IPS-NIHi7 (cell line): ENCODE data around the gene RPL13.
"Not testable (repeated sequence)": the region's sequence is repeated elsewhere in the genome, so short reads cannot be mapped to it uniquely, and the experiment has no call there.

Experiments used
- DNase-seq: peaks from one replicate; pipeline ENCODE4 v3.0.0; 2012; ENCODE audit warnings: mixed read lengths; ENCODE audit errors: extremely low spot score

The RPL13 gene

DNA sequence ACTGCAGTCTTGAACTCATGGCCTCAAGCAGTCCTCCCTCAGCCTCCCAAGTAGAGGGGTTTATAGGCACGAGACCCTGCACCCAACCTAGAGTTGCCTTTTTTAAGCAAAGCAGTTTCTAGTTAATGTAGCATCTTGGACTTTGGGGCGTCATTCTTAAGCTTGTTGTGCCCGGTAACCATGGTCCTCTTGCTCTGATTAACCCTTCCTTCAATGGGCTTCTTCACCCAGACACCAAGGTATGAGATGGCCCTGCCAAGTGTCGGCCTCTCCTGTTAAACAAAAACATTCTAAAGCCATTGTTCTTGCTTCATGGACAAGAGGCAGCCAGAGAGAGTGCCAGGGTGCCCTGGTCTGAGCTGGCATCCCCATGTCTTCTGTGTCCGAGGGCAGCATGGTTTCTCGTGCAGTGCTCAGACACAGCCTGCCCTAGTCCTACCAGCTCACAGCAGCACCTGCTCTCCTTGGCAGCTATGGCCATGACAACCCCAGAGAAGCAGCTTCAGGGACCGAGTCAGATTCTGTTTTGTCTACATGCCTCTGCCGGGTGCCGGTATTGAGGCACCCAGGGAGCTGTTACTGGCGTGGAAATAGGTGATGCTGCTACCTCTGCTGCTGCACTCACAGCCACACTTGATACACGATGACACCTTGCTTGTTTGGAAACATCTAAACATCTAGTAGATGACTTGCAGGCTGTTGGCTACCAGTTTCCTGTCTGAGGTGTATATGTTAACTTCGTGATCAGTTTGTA, 3.3 kb downstream of the RPL13 start:
- DNase-seq = no peak

DNA sequence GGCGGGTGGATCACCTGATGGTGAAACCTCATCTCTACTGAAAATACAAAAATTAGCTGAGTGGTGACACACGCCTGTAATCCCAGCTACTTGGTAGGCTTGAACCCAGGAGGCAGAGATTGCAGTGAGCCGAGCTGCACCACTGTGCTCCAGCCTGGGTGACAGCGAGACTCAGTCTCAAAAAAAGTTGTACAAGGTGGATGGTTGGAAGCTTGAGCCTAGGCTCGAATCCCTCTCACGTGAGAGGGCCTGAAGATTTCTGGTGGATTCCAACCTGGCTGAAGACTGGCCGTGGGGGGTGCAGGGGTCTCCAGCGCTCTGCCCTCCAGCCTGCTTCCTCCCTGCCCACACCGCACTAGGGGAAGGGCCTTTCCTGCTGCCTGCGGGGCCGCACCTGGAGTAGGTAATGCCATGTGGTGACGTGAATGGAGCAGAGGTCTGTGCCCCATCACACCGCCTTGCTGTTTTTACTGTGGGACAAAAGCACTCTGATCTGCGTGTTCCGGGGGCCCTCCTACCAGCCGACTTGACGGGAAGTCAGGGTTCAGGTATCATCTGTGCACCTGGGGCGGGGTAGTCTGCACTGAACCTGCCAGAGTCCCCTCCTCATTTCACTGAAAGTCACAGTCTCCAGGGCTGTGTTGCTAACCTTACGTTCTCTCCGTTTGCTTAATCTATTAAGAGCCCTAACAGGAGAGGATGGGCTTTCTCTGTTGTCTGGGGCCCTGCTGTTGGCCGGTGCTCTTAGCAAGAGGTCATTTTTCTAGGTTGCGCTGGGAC, 4.2 kb downstream of the RPL13 start:
- no peak for DNase-seq

DNA sequence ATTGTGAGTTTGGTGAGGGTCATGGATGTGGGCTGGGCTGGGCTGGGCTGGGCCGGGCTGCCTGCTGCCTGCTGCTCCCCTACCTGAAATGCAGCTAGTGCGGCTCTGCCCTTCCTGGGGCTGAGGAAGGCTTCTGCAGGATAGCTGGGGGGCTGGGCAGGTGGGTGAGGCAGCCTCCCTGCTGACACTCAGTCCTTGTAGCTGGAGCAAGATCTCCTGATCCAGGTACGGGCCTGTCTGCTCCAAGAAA, 4.7 kb downstream of the RPL13 start:
- DNase-seq = peak; percentile 62

DNA sequence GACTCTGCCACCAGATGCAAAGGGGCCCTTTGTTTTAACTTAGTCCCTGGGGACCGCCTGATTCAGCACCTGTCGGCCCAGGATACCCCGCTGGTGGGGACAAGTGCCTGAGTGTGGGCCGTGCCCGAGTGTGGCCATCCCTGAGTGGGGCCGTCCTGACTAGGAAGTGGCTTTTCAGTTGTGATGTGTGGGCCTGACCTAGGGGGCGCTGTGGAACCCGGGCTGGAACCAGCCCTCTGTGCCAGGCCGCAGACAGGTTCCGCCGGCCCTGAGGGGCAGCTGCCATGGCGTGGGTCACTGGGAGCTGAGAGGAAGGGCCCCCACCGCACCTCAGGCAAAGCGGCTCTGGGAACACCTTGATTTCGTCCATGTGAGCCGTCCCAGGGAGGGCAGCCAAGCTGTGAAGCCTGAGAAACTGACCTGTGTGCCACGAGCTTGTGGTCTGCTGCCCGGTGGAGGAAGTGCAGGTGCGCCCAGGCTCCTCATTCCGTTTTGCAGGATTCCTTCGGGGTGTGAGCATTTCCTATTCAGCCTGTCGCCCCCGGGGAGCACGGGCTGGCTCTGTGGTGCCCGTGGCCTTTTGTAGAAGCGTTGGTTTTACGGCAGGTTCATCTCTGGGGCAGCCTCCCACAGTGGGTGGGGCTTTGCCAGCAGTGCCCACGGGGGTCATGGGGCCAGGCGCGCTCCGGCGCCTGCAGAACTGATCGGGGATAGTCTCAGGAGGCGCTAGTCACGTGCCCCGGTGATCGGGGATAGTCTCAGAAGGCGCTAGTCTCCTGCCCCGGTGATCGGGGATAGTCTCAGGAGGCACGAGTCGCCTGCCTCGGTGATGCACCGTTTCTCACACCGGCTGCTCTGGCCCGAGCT, 5.3 kb downstream of the RPL13 start:
- DNase-seq = peak; percentile 68

DNA sequence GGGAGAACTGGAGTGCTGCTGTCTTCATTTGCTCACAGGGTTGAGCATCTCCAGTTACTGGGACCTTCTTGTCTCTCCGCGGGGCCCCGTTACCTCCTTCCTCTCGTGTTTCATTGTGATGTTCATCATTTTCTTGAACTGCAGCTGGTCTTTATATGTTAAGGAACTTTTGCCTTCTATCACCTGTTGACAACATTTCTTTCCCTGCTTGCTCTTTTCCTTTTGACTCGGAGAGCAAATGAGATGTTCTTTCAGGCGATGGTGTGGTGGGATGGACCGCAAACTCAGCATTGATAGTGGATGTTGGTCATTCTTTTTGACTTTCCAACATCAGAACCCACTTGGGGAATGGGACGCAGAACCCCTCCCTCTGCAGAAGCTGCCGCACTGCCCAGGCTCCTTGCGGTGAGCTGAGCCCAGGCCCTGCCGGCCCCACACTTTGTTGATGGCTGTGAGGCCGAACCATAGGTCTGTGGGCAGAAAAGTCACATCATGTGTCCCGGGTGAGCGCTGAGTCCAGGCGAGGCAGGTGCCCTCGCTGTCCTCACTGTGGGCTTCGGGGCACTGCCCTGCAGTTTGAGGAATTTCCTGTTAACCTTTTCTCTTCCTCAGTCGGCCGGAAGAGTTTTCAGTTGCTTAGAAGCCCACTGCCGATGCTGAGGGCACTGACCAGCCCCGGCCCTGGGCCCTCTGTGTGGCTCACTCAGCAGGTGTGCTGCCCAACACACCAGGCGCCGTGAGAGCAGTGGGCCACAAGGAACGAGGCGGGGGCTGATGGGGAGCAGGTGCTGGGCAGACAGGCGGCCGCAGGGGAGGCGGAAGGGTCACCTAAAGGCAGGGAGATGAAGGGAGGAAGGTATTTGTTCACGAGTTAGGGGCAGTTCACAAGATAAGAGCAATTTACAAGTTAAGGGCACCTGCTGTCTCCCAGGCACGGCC, 7.4 kb downstream of the RPL13 start:
- DNase-seq = no peak

DNA sequence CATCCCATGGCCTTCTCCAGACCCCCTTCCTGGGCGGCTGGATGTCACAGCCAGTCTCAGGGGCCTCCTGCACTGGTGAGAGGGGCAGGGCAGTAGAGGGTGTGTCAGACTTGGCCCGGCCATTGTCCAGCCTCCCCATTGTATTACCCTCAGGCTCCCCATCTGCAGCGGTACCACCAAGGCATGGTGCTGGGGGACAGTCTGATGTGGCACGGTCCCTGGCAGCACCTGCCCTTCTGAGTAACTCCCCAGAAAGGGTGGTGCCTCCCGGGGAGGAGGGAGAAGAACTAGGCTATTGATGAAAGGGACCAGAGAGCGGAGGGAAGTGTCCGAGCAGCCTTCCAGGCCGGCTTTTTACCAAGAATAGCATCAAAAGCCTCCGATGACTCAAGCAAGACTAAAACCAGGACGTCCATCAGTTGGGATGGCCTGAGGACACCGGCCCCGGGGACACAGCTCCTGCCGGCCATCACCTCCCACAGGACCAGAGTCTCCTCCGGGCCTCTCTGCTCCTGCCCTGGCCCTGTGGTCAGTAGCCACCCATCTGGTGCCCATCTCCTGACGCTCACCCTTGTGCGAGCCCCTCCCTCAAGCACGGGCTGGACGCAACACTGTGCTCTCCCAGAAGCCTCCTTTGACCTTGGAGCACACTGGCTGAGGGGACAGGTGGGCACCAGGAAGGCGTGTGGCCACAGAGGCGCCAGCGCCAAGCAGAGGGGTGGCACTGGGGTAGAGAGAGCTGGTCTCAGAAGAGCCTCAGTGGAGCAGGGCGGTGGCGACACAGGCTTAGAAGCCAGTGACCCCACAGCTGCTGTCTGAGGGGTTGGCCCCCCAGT, 9.2 kb downstream of the RPL13 start:
- no peak for DNase-seq

GRCh38 chr16:89570342-89570923, 10.0 kb downstream of the RPL13 start:
- DNase-seq = no peak

DNA sequence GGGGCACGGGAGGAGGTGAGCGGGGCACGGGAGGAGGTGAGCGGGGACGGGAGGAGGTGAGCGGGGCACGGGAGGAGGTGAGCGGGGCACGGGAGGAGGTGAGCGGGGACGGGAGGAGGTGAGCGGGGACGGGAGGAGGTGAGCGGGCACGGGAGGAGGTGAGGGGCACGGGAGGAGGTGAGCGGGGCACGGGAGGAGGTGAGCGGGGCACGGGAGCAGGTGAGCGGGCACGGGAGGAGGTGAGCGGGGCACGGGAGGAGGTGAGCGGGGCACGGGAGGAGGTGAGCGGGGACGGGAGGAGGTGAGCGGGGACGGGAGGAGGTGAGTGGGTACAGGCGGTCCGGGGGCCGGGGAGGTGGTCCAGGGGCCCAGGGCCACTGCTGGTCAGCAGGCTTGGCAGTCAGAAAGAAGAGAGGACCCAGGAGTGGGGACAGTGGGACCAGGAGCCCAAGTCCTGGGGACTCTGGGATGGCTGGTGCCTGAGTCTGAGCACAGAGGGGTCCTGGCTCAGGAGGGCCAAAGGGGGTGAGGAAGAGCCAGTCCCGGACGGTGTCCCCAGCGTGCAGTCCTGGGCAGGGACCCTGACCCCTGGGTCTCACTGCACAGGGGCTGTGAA, 10.6 kb downstream of the RPL13 start:
- not testable (repeated sequence) for DNase-seq

- no peak for DNase-seq
Observed at GRCh38 chr16:89571636-89572035, 11.2 kb downstream of the RPL13 start.

- no peak for DNase-seq
Observed at GRCh38 chr16:89572073-89572484, 11.6 kb downstream of the RPL13 start.

GRCh38 chr16:89572485-89573205, 12.2 kb downstream of the RPL13 start:
- DNase-seq = no peak

- no peak for DNase-seq
Observed at GRCh38 chr16:89573826-89574680, 13.6 kb downstream of the RPL13 start.

DNA sequence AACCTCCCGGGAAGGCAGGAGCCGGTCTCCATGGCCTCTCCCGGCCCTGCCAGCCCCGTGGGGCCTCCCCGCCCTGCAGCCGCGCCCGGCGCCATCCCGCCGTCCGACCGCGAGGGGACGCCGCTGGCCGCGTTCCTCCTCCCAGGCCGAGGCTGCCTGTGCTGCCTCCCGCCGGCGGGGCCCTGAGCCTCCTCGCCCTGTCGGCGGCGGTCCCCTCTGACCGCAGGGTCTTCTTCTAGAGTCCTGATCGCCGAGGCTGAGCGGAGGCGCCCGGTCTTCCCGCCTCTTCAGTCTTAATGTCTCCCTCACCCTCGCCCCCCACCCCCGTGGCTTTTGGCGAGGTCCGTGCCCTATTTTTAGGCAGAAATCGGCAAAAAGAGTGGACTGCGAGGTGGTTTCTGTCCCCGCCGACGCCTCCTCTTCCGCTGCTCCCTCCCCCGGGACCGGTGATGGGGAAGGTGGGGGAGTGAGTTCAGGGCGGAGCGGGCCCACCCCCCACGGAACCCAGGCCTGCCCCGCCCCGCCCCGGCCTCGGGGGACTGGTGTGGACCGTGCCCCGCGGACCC, 14.3 kb downstream of the RPL13 start:
- DNase-seq = peak; percentile 95

DNA sequence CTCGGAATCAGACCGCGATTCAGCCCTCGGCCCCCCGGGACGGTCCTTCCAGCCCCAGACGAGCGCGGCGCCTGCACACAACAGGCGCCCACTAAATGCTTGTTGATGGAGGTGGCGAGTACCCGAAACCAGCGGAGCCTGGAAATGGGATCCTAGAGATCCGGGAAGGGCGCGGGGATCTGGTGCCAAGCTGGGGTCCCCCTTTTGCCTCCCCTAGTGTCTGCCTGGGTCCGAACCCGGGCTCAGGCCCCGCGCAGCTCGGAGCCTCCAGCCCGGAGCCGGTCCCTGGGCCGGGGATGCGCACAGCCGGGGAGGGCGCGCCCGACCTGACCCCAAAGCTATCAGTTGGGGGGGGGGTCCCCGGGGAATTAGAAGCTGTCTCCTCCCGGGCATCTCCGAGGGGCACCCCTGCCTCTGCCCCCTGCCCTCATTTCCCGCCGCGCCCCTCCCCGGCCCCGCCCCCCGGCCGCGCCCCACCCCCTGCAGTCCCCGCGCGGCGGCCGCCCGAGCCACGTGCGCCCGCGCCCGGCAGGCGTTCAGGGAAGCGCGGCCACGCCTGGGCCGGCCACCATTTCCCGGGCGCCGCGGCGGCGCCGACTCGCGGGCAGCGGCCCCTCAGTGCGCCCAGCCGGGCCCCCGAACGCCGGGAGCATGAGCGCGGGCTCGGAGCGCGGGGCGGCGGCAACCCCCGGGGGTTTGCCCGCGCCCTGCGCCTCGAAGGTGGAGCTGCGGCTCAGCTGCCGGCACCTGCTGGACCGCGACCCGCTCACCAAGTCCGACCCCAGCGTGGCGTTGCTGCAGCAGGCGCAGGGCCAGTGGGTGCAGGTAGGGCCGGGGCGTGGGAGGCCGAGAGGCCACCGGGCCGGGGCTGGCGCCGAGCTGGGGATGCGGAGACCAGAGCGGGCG, 15.0 kb downstream of the RPL13 start, which contains the start of gene CPNE7:
Gene CPNE7, plus strand, starts transcription at position 512 of the 906 bp plus-strand sequence. Its CDS starts 140 bp downstream, at position 652.
- peak; percentile 57 for DNase-seq

DNA sequence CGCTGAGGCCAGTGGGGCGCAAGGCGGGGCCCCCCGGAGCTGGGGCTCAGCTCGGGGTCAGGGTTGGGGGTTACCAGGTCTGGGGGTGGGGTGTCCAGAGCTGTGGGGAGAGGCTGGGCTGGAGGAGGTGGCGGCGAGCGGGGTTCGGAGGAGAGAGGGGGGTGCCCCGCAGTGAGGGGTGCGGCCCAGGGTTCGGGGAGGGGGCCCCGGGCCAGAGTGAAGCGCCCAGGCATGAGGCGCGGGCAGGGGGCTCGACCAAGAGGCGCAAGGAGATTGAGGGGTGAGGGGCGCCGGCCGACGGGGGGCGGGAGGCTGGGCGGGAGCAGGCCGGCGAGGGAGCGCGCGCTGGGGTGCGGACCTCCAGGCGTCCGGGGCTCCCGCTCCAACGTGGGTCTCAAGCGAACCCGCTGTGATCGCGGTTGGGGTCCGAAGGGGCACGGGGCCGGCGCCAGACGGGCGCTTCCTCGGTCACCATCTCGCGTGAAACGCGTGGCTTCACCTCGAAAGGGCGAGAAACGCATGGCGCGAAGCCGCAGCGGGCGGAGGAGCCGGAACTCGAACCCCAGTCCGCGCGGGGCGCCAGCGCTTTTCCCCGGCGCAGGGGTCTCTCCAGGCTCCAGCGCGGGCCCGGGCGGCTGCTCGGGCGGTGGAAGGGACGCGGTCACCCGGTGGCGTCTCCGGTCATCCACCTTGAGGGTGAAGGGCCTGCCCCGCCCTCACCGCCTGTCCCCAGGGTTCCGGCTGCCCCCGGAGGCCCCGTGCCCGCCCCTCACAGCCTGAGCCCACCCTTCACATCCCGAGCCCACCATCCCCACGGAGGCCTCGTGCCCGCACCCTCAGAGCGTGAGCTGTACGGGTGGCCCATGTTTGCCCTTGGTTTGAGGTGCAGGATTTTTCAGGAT, 15.9 kb downstream of the RPL13 start:
- no peak for DNase-seq
